Panc1 (cell line): ENCODE data around the gene FDXR.

Experiments
- POLR2AphosphoS5 ChIP-seq: IDR thresholded peaks from 2 replicates; pipeline ENCODE4 v1.6.1; 2012; ENCODE audit warnings: mild to moderate bottlenecking, low read depth, low read length, moderate library complexity
- TF ChIP-seq, protein P1 (sequence below): fragments of 450-650 bp; IDR thresholded peaks from 2 replicates; pipeline ENCODE4 v1.5.1; 2017; ENCODE audit warnings: mild to moderate bottlenecking

DNA sequence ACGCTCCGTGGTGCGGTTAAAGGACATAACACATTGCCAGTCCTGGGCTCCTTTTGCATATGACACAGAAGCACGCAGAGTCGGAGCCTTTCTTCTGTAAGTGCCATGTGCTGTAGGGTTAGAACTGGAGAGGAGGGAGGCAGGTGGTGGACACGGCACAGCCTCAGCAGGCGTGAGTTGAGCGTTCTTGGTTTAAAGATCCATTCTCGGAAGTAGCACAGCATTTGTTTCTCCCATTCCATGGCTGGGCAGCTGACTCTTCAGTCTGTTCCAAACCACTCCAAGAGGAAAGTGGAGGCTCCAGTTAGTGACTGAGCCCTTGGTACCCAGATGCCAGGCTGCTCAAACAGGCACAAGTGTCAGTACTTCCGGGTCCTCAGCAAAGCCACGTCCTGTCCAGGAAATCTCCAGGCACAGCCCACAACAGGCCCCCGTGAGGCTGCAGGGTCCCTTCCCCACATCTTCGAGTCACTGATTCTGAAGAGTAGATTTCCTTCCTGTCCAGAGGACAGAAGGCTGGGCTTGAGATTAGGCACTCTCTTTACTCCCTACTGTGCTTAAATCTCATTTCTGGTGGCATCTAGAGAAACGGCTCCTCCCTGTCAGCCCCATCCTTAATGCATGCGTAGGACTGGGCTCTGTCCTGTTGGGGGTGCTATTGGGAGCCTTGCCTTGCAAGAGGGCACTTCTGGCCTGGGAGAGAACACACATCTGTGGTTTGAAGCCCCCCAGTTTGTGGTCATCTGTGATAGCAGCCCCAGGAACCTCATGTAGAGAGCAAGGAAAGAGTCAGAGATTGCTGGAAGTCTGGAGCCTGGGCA is 57.0 kb downstream of the FDXR start:
- TF ChIP-seq, protein P1, sequence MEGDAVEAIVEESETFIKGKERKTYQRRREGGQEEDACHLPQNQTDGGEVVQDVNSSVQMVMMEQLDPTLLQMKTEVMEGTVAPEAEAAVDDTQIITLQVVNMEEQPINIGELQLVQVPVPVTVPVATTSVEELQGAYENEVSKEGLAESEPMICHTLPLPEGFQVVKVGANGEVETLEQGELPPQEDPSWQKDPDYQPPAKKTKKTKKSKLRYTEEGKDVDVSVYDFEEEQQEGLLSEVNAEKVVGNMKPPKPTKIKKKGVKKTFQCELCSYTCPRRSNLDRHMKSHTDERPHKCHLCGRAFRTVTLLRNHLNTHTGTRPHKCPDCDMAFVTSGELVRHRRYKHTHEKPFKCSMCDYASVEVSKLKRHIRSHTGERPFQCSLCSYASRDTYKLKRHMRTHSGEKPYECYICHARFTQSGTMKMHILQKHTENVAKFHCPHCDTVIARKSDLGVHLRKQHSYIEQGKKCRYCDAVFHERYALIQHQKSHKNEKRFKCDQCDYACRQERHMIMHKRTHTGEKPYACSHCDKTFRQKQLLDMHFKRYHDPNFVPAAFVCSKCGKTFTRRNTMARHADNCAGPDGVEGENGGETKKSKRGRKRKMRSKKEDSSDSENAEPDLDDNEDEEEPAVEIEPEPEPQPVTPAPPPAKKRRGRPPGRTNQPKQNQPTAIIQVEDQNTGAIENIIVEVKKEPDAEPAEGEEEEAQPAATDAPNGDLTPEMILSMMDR, result no peak
- no peak for TF ChIP-seq POLR2AphosphoS5
